HG03039 (cell line): Measurements from ENCODE around the gene NR3C1.

Experiments used
- ATAC-seq: cut with Tn5 transposase; IDR thresholded peaks from one replicate; pipeline ENCODE4 v1.9.1; 2021; ENCODE audit warnings: mild to moderate bottlenecking, moderate library complexity; ENCODE audit not compliant: unreplicated experiment

NR3C1 gene

DNA sequence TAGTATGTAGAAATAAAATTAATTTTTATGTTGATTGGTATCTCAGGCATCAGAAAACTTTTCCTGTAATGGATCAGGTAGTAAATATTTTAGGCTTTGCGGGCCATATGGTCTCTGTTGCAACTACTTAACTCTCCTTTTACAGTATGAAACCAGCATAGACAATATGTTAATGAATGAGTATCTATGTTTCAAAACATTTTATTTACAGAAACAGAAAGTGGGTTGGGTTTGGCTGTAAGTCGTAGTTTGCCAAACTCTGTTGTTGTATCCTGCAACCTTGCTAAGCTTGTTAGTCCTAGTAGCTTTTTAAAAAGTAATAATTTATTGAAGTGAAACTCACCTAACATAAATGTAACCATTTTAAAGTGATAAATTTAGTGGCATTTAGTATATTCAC is 132.1 kb downstream of the NR3C1 start:
- ATAC-seq = no peak

DNA sequence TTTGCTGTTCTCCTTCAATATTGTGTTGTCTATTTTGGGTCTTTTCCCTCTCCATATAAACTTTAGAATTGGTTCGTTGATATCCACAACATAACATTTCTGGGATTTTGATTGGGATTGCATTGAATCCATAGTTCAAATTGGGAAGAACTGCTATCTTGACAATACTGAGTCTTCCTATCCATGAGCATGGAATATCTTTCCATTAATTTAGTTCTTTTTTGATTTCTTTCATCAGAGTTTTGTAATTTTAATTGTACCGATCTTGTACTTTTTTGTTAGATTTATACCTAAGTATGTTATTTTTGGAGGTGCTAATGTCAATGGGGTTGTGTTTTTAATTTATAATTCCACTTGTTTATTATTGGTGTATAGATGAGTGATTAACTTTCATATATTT is 135.1 kb downstream of the NR3C1 start:
- ATAC-seq = no peak

DNA sequence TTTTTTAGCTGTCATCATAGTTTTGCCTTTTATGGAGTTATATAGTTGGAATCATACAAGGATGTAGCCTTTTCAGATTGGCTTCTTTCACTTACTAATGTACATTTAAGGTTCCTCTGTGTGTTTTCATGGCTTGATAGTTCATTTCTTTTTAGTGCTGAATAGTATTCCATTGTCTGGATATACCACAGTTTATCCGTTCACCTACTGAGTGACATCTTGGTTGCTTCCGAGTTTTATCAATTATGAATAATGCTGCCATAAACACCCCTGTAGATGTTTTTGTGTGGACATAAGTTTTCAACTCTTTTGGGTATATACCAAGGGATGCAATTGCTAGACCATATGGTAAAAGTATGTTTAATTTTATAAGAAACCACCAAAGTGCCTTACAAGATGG is 136.3 kb downstream of the NR3C1 start:
- no peak for ATAC-seq

DNA sequence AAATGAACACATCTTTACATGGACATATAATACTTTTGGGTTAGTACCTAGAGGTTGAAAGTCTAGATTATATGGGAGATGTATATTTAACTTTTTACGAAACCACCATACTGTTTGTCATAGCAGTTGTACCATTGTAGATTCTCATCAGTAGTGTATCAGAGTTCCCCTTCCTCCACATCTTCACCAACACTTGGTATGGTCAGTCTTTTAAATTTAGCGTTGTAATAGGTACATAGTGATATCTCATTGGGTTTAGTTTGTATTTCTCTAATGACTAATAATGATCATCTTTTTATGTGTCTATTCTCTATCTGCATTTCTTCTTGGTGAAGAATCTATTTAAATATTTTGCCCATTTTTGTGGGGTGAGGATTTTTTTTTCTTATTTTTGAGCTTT is 137.5 kb downstream of the NR3C1 start:
- ATAC-seq = no peak

DNA sequence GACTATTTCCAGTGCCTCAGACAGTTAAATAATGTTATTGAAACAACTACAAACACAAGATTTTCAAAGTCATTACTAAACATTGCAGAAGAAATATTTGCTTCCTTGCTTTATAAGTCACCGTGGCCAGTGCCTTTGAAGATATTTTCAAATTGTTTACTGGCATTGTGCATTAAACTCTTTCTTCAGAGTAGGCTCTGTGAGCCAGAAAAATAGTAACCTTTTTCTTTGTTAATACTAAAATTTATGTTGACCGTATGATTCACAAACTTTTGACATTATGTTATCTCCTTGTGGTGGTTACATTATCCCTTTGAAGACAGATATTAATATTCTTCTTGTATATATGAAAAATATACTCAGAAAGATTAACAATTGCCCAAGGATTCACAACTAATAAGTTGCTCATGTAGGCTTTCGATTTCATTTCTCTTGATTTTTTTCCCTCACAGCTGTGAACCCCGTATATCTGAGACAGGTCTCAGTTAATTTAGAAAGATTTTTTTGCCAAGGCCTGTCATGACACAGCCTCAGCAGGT is 140.1 kb downstream of the NR3C1 start:
- ATAC-seq = no peak

DNA sequence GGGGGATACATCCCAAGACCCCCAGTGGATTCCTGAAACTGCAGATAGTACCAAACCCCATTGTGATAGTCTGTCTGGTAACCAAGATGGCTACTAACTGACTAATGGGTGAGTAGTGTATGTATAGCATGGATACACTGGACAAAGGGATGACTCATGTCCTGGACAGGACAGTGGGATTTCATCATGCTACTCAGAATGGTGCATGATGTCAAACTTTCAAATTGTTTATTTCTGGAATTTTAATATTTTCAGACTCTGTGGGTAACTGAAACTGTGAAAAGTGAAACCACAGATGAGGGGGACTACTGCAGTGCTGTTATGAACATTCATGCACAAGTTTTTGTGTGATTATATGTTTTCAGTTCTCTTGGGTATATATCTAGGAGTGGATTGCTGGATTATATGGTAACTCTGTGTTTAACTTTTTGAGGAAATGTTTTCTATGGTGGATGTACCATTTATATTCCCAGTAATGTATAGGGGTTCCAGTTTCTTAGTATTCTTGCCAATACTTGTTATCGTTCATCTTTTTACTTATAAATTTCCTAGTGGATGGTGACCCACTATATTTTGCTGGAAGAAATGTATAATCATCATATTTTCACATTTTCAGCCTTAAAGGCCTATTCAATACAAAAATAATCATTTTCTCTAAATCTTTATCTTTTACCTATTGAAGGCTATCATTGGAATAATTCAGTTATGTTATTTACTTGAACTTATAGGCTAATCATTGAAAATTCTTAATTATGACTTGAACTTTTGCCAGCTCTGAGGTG is 140.9 kb downstream of the NR3C1 start:
- peak; percentile 75 for ATAC-seq

DNA sequence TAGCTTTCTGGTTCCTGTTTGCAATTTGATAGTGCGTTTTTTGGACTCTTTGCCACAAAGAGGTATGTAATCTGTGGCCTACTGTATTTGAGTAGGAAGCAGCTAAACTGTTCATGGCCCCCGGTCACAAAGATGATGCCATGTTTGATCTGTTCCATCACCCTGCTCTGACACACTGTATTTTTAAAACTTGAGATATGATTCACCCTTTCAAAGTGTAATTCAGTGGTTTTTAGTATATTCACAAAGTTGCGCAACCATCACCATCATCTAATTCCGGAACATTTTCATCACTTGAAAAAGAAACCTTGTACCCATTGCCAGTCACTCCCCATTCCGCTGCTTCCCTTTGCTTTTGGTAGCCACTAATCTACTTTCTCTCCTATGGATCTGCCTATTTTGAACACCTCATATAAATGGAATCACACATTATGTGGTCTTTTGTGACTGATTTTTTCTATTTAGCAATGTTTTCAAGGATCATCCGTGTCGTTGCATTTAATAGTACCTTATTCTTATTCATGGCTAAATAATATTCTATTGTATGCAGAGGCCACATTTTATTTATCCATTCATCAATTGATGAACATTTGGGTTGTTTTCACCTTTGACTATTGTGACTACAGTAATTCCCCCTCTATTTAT is 141.6 kb downstream of the NR3C1 start:
- no peak for ATAC-seq

DNA sequence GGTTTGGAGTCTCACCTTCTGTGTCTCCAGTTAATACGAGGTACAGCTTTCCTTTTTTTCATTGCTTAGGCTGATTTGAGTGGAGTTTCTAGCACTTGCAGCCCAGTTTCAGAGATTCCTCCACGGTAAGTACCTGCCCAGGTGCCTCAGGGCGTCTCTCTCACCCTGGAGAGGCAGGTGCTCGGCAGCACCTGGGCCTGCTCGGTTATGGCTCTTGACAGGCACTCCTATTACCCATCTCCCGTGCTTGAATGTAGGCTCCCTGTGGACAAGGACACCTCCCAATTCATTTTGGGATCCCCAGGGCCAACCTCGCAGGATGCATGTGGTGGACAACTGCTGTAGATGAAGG is 144.3 kb downstream of the NR3C1 start:
- ATAC-seq = no peak

DNA sequence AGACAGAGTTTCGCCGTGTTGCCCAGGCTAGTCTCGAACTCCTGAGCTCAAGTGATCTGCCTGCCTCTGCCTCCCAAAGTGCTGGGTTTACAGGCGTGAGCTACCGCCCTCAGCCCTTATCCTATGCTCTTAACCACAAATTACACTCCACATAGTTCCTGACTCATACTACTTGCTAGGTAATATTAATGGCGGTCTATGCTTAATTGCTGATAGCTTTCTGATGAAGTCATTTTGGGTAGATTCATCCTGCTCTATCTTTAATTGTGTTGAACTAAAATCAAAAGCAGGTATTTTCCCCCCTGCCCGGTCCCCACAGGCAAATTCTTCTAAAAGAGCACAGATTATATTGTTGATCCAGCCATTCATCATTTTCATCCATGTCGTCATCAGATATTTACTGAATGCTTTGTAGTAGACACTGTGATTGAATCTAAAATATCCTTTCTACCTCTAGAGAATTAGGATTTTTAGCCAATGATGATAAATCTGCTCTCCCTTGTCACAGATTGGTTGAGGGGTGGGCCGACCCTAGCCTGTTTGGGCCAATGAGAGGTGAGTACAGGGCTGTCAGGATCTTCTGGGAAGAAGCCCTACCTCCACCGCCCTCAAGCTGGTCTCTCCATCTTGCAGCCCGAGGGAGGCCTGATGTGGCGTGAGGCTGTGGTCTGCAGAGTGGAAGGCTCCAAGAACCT is 144.8 kb downstream of the NR3C1 start:
- ATAC-seq = no peak

DNA sequence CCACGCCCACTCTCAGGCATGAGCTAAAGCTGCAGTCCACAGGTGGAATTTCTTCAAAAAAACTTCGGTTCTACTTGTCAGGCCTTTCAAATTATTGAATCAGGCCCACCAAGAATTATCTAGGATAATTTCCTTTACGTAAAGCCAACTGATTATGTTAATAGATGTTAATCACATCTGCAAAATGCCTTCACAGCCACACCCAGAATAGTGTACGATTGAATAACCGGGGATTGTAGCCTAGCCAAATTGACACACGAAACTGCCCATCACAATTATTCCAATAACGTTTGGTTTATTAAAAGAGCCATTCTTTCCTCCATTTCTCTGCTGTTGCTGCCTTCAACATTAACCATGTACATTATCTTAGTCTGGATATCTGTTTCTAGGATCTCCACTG is 148.7 kb downstream of the NR3C1 start:
- ATAC-seq = no peak

DNA sequence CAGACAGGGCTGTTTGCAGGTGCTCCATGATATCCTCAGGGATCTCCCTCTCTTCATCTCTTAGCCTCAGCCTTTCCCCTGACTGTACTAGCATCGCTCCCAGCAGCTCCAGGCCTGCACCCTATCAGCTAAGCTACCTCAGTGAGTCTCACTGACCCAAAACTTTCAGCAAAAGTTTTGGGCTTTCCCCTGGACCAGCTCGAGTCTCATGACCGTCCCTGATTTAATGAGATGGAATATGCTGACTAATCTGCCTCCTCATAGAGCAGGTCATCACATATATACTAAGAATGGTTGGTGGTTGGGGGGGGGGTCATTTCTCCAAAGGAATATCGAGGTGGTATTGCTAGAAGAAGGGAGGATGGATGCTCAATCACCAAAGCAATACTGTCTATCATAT is 151.5 kb downstream of the NR3C1 start:
- no peak for ATAC-seq

DNA sequence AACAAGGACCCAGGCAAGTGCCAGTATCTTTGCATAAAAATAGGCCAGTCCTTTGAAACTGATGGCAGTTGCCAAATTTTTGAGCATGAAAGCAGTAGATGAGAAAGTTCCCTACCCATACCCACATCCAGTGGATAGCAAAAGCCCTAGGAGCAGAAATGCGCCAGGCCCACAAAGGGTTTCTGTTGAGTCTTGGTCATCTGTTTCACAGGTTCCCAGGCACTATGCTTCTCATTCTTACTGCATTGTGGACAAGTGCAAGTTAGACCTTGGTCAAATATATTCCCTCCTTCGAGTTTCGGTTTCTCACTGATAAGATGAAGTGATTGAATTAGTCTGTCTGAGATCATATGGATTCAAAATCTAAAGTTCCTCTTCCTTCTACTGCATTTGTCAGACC is 152.3 kb downstream of the NR3C1 start:
- ATAC-seq = peak; percentile 42

DNA sequence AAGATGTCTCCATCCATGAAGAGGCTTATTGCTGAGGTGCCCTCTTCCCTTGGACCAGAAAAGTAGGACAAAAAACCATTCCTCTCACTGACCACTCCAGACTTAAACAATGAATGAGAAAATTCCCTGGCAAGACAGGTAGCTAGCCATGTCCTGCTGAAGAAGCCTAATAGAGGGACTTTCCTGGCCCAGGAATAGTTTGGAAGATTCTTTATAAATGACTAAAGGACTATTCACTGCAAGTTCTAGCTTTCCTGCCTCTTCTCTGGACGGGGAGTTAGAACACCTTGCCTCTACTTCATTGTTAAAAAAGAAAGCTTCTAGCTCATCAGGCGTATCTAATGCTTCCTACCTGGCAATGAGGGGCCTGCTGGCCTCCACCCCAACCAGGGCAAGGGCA is 153.6 kb downstream of the NR3C1 start:
- ATAC-seq = no peak

DNA sequence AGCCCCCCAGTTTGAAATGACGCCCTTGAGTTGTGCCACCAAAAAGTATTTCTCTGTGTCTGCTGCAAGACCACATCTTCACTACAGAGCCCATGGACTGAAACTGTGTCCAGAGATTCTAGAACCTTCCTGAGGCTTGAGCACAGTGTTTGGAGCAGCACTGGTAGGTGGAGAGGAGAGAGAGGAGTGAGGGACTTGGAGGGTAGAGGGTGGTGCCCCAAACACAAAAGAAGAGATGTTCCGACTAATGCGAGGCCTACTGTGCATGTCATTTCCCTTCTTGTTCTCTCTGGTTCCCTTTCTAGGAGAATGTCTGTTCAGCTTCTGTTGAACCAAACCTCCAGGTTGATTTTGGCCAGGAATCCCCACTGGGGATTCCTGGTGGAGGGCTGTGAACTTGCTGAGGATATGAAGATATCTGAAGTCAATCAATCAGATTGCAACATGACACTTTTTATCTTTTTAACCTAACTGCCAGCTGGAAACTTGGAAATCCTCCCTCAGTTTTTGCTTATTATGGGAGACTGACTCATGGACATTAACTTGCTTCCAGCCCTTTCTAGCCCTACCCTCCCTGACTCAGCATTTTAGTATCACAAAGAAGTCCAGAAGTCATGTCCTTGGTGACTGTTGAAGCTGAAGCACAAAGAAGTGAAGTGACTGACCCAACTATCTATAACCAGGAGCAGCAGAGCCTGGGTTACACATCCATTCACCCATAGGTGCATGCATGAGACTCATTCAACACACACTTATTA is 154.5 kb downstream of the NR3C1 start:
- ATAC-seq = no peak

DNA sequence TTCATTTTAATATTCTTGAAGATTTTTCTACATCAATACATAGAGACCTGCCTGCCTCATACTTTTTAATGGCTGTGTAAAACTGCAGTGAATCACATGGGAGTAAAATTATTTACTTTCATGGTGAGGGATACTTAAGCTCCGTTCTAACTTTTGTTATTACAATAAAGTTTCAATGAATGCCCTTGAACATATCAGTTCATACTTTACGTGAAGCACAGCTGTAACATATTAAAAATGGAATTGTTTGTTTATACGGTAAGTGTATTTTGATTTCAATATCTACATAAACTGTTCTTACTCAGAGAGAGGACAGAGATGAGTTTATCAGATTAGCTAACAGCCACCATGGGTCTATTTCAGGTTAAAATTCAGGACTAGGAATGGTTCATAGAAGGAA is 155.1 kb downstream of the NR3C1 start:
- ATAC-seq = no peak

DNA sequence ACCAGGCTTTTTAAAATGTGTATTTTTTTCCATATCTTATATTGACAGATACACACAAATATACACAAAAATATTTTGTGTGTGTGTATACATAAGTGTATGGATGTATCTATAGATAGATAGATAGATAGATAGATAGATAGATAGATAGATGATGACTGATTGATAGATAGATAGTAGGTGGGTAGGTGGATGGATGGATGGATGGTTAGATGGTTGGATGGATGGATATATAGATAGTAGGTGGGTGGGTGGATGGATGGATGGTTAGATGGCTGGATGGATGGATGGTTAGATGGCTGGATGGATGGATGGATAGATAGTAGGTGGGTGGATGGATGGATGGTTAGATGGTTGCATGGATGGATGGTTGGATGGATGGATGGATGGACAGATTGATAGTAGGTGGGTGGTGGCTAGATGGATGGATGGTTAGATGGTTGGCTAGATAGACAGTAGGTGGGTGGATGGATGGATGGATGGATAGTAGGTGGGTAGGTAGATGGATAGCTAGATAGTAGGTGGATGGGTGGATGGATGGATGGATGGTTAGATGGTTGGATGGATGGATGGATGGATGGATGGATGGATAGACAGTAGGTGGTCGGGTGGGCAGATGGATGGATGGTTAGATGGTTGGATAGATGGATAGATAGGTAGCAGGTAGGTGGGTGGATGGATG is 156.2 kb downstream of the NR3C1 start:
- ATAC-seq = no peak

DNA sequence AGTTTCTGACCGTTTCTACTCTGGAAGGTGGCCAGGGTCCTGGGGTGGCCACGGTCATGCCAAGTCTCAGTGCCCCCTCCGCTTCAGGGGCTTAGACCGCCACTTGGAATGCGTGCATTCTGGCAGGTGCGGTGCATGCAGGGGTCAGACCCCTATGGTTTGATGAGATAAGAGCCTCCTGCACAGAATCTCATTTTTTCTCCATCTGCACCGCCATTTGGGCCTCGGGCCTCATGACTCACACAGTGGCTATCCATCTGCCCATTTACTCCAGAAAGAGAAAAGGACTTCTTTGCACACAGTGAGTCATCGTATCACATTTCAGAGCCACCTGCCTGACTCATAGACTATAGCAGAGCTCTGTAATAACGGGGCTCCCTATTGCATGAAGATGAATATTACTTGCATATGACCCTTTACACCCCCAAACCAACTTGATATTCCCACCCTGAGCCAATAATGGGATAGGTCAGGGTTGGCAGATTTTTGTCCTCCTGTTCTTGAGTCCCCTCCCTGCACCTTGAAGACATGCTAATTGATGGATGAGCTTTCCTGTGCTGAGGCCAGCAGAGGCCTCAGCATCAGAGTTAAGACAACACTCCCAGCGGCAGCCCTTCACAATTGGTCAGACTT is 157.4 kb downstream of the NR3C1 start:
- ATAC-seq = no peak

DNA sequence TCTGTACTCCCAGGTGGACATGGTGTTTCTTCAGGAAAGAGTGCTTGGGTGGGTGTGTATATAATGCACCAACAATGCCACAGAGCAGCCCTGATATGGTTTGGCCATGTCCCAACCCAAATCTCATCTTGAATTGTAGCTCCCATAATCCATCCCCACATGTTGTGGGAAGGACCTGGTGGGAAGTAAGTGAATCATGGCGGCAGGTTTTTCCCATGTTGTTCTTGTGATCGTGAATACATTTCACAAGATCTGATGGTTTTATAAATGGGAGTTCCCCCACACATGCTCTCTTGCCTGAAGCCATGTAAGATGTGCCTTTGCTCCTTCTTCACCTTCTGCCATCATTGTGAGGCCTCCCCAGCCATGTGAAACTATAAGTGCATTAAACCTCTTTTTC is 158.5 kb downstream of the NR3C1 start:
- no peak for ATAC-seq

DNA sequence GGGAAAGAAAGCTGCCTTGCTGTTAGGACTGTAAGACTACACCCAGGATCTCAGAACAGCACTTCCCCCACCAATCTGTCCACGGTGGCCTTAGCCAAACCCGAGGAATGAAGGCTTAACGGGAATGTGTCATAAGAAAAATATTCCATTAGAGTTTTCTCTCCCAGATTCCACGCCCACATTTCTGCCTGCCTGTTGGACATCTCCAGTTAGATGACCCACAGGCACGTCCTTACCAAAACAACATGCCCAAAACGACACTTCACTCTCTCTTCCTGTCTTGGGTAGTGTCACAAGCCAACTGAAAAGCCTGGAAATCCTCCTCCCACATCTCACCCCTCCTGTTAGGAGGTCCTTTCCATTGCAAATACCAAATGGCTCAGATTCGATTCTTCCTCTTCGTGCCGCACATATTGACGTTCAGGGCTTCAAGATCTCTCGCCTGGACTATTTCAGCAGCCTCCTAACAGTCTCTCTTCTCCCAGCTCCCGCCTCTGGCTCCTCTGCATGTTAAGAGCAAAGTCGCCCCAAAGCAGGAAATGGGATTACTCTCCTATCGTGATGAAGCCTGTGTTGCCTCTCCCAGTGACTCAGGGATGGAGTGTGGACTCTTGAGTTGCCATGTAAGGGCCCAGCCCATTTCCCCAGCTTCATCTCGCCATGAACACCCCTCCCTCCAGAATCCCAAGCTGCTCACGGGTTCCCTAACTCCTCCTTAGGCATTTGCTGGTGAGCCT is 159.3 kb downstream of the NR3C1 start:
- no peak for ATAC-seq

DNA sequence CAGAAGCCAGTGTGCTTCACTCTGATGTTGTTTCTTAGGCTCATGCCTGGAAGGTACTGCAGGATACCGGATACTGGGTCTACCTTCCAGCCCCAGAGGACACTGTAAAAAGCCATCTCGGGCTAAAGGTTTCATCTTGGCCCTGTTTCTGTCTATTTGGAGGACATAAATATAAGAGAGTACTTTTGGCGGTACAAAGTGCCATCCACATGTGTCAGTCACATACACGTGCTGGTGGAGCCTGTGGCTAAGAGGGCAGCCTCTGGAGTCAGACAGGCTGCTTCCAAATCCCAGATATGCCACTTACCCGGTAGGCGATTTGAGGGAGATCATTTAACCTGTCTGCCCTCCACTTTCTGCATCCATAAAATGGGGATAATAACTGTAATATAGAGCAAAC is 160.4 kb downstream of the NR3C1 start:
- ATAC-seq = no peak
